Neural cell (in vitro differentiated cells): ENCODE results near the gene EPB41L2. TPM values are rescaled to one million over a fixed set of nuclear protein-coding genes. Genes with fewer than 3 reads are reported as not detected.

ENCODE experiments used
- H2AFZ ChIP-seq: fragments of 200-600, 300-800 bp; sonication (generic), shearing (Covaris generic); 2 replicates; pipeline ENCODE4 v1.6.0; 2014; ENCODE audit warnings: low read depth, mild to moderate bottlenecking, antibody characterized with exemption, low read length, moderate library complexity
- H3F3A ChIP-seq: fragments of 200-600 bp; shearing (Covaris generic); 2 replicates; pipeline ENCODE4 v1.6.1; 2016; ENCODE audit warnings: mild to moderate bottlenecking, moderate library complexity, mixed read lengths, antibody characterized with exemption, low read length; ENCODE audit not compliant: insufficient read depth, poor library complexity, severe bottlenecking
- H3K27ac ChIP-seq: fragments of 200-600, 300-800 bp; sonication (generic), shearing (Covaris generic); 2 replicates; pipeline ENCODE4 v1.5.1; 2014; ENCODE audit warnings: mild to moderate bottlenecking, low read length, moderate library complexity
- H3K27me3 ChIP-seq: fragments of 300-800, 200-600 bp; sonication (generic), shearing (Covaris generic); 2 replicates; pipeline ENCODE4 v1.6.0; 2014; ENCODE audit warnings: mild to moderate bottlenecking, low read depth, low read length, moderate library complexity; ENCODE audit not compliant: insufficient read depth
- H3K36me3 ChIP-seq: fragments of 300-800, 200-600 bp; sonication (generic), shearing (Covaris generic); 2 replicates; pipeline ENCODE4 v1.5.1; 2014; ENCODE audit warnings: mild to moderate bottlenecking, antibody characterized with exemption, low read length, moderate library complexity; ENCODE audit not compliant: insufficient read depth
- H3K4me2 ChIP-seq: fragments of 300-800, 200-600 bp; sonication (generic), shearing (Covaris generic); 2 replicates; pipeline ENCODE4 v1.6.0; 2014; ENCODE audit warnings: mild to moderate bottlenecking, low read length
- H3K4me3 ChIP-seq: fragments of 300-800, 200-600 bp; sonication (generic), shearing (Covaris generic); 2 replicates; pipeline ENCODE4 v1.5.1; 2014; ENCODE audit warnings: mild to moderate bottlenecking, low read length, moderate library complexity
- H3K79me2 ChIP-seq: fragments of 200-600 bp; shearing (Covaris generic); replicated peaks from 2 replicates; pipeline ENCODE4 v1.6.0; 2014; ENCODE audit warnings: mild to moderate bottlenecking, low read length, moderate library complexity; ENCODE audit not compliant: insufficient read depth
- H3K9ac ChIP-seq: fragments of 300-800, 200-600 bp; sonication (generic), shearing (Covaris generic); 2 replicates; pipeline ENCODE4 v1.6.1; 2016; ENCODE audit warnings: mild to moderate bottlenecking, low read length, mixed read lengths
- H3K9me2 ChIP-seq: fragments of 200-600 bp; shearing (Covaris generic); 2 replicates; pipeline ENCODE4 v1.6.1; 2016; ENCODE audit warnings: mild to moderate bottlenecking, low read length, mixed read lengths; ENCODE audit not compliant: insufficient read depth
- H3K9me3 ChIP-seq: fragments of 200-600, 300-800 bp; sonication (generic), shearing (Covaris generic); 2 replicates; pipeline ENCODE4 v1.6.1; 2016; ENCODE audit warnings: mild to moderate bottlenecking, mixed run types, low read length, moderate library complexity, mixed read lengths
- H4K20me1 ChIP-seq: fragments of 200-600 bp; shearing (Covaris generic); 2 replicates; pipeline ENCODE4 v1.6.1; 2016; ENCODE audit warnings: mild to moderate bottlenecking, mixed run types; ENCODE audit not compliant: insufficient read depth
- CTCF ChIP-seq: fragments of 450-650 bp; IDR thresholded peaks from 2 replicates; pipeline ENCODE4 v1.5.1; 2014; ENCODE audit warnings: antibody characterized with exemption, mild to moderate bottlenecking, moderate library complexity; ENCODE audit not compliant: poor library complexity, severe bottlenecking
- EP300 ChIP-seq: fragments of 450-650 bp; conservative IDR thresholded peaks from 2 replicates; pipeline ENCODE4 v1.6.1; 2014; ENCODE audit warnings: antibody characterized with exemption, mild to moderate bottlenecking, moderate library complexity; ENCODE audit not compliant: poor library complexity, severe bottlenecking
- EZH2 ChIP-seq: fragments of 200-600, 300-800 bp; shearing (Covaris generic), sonication (generic); IDR thresholded peaks from 2 replicates; pipeline ENCODE4 v1.6.1; 2014; ENCODE audit warnings: antibody characterized with exemption, low read length, borderline replicate concordance, mild to moderate bottlenecking; ENCODE audit not compliant: insufficient read depth, poor library complexity, severe bottlenecking
- MXI1 ChIP-seq: fragments of 450-650 bp; conservative IDR thresholded peaks from 2 replicates; pipeline ENCODE4 v1.6.1; 2014; ENCODE audit warnings: antibody characterized with exemption, mild to moderate bottlenecking; ENCODE audit not compliant: poor library complexity, severe bottlenecking
- POLR2AphosphoS5 ChIP-seq: IDR thresholded peaks from 2 replicates; pipeline ENCODE4 v1.6.1; 2012
- RAD21 ChIP-seq: fragments of 450-650 bp; conservative IDR thresholded peaks from 2 replicates; pipeline ENCODE4 v1.6.1; 2014; ENCODE audit warnings: antibody characterized with exemption, mild to moderate bottlenecking, moderate library complexity
- REST ChIP-seq: IDR thresholded peaks from 2 replicates; pipeline ENCODE4 v1.6.1; 2012; ENCODE audit warnings: borderline replicate concordance
- SMC3 ChIP-seq: fragments of 450-650 bp; conservative IDR thresholded peaks from 2 replicates; pipeline ENCODE4 v1.6.1; 2014; ENCODE audit warnings: antibody characterized with exemption, mild to moderate bottlenecking, moderate library complexity; ENCODE audit not compliant: poor library complexity
- TAF1 ChIP-seq: IDR thresholded peaks from 2 replicates; pipeline ENCODE4 v1.6.1; 2012; ENCODE audit warnings: low read depth
- polyA plus RNA-seq: library from polyadenylated mRNA; depleted of rRNA; stranded (reverse); fragments of >200 nt; gene quantifications from 2 replicates; pipeline ENCODE4 v1.2.3, GENCODE V29; 2014

The EPB41L2 gene
- polyA plus RNA-seq, 1 donor from 2014 or later, result 13.5 TPM

- TF ChIP-seq MXI1 (no peak), CTCF (no peak), POLR2AphosphoS5 (no peak)
- no peak overlapping the region for H3K27ac ChIP-seq
- H3F3A ChIP-seq, result no peaks in the 10 kb centered on the region
- H3K4me2 ChIP-seq, result no peak overlapping the region
- no peak overlapping the region for H3K4me3 ChIP-seq
- no peaks in the 10 kb centered on the region for H3K27me3 ChIP-seq
- H4K20me1 ChIP-seq, result no peaks in the 10 kb centered on the region
- no peak overlapping the region for H2AFZ ChIP-seq
- no peaks in the 10 kb centered on the region for H3K9me2 ChIP-seq
- H3K79me2 ChIP-seq, result no peaks in the 10 kb centered on the region
- no peaks in the 10 kb centered on the region for H3K9me3 ChIP-seq
- H3K9ac ChIP-seq, result no peak overlapping the region
- H3K36me3 ChIP-seq, result no peaks in the 10 kb centered on the region
These were observed 21.9 kb upstream of the EPB41L2 start for GRCh38 chr6:131084982-131085381.

GRCh38 chr6:131083687-131084086 lies 20.6 kb upstream of the EPB41L2 start:
- no peak overlapping the region for H3K9ac ChIP-seq
- H3K9me2 ChIP-seq, result no peaks in the 10 kb centered on the region
- no peak overlapping the region for H3K4me2 ChIP-seq
- no peaks in the 10 kb centered on the region for H3K27me3 ChIP-seq
- TF ChIP-seq SMC3 (no peak), EP300 (no peak), REST (no peak), CTCF (no peak), TAF1 (no peak), RAD21 (no peak), MXI1 (no peak), POLR2AphosphoS5 (no peak), EZH2 (no peak)
- no peaks in the 10 kb centered on the region for H3K36me3 ChIP-seq
- H3K27ac ChIP-seq, result no peak overlapping the region
- H4K20me1 ChIP-seq, result no peaks in the 10 kb centered on the region
- H3K9me3 ChIP-seq, result no peaks in the 10 kb centered on the region
- no peak overlapping the region for H2AFZ ChIP-seq
- H3F3A ChIP-seq, result no peaks in the 10 kb centered on the region
- no peak overlapping the region for H3K4me3 ChIP-seq
- no peaks in the 10 kb centered on the region for H3K79me2 ChIP-seq
